WTC11 (cell line): Measurements from ENCODE around the gene PNMA6E. TPM values are rescaled to one million over a fixed set of nuclear protein-coding genes. Genes with fewer than 3 reads are reported as not detected.

Experiments
- ATAC-seq: fragments of 200-7000 bp; cut with Tn5 transposase; 2 replicates; pipeline ENCODE4 v1.10.0; 2021; ENCODE audit warnings: mild to moderate bottlenecking, moderate library complexity
- CTCF ChIA-PET: fragments of 300-600 bp; sonication (Branson Sonifier 250); formaldehyde crosslinking; loops from one replicate; lab custom pipeline; 2021; ENCODE audit warnings: antibody characterized with exemption; lab: Charles Lee
- POLR2A ChIA-PET: fragments of 350-600 bp; sonication (Branson Sonifier 250); formaldehyde crosslinking; loops from one replicate; lab custom pipeline; 2021; ENCODE audit warnings: antibody characterized with exemption; lab: Charles Lee
- DNase-seq: peaks from one replicate; pipeline ENCODE4 v3.0.0; 2021; ENCODE audit warnings: low spot score
- H3K27ac Mint-ChIP-seq: 2 replicates; pipeline ENCODE4 v1.8.0; 2021; ENCODE audit warnings: mixed read lengths
- H3K27me3 Mint-ChIP-seq: 2 replicates; pipeline ENCODE4 v1.8.0; 2021; ENCODE audit warnings: low read depth, mild to moderate bottlenecking, moderate library complexity, mixed read lengths
- H3K36me3 Mint-ChIP-seq: 2 replicates; pipeline ENCODE4 v1.8.0; 2021; ENCODE audit warnings: mixed read lengths
- H3K4me1 Mint-ChIP-seq: 2 replicates; pipeline ENCODE4 v1.8.0; 2022; ENCODE audit warnings: mixed read lengths
- H3K4me3 Mint-ChIP-seq: 2 replicates; pipeline ENCODE4 v1.8.0; 2021; ENCODE audit warnings: mild to moderate bottlenecking, moderate library complexity, mixed read lengths
- H3K9me3 Mint-ChIP-seq: 2 replicates; pipeline ENCODE4 v1.8.0; 2021; ENCODE audit warnings: mixed read lengths
- CBFB ChIP-seq: sonication (generic); formaldehyde crosslinking; IDR thresholded peaks from 2 replicates; pipeline ENCODE4 v1.8.1; 2022; ENCODE audit warnings: mild to moderate bottlenecking, low read depth, missing genetic modification reagents
- CREM ChIP-seq: sonication (generic); formaldehyde crosslinking; IDR thresholded peaks from 2 replicates; pipeline ENCODE4 v1.8.1; 2022; ENCODE audit warnings: mild to moderate bottlenecking, missing genetic modification reagents, moderate library complexity
- E2F4 ChIP-seq: sonication (generic); formaldehyde crosslinking; IDR thresholded peaks from 2 replicates; pipeline ENCODE4 v1.8.1; 2022; ENCODE audit warnings: low read depth, mild to moderate bottlenecking, moderate library complexity, missing genetic modification reagents, borderline replicate concordance
- E2F5 ChIP-seq: sonication (generic); formaldehyde crosslinking; IDR thresholded peaks from 2 replicates; pipeline ENCODE4 v1.8.1; 2022; ENCODE audit warnings: mild to moderate bottlenecking, moderate library complexity, missing genetic modification reagents
- FOXP4 ChIP-seq: sonication (generic); formaldehyde crosslinking; IDR thresholded peaks from 2 replicates; pipeline ENCODE4 v1.8.0; 2022; ENCODE audit warnings: mild to moderate bottlenecking, missing genetic modification reagents
- GRHL2 ChIP-seq: fragments of 250-450 bp; sonication (Bioruptor Pico); IDR thresholded peaks from 2 replicates; pipeline ENCODE4 v1.8.0; 2022; ENCODE audit warnings: mild to moderate bottlenecking, moderate library complexity; ENCODE audit not compliant: insufficient replicate concordance, severe bottlenecking
- GTF2I ChIP-seq: fragments of 250-450 bp; sonication (Bioruptor Pico); conservative IDR thresholded peaks from 2 replicates; pipeline ENCODE4 v1.4.0; 2021; ENCODE audit warnings: mild to moderate bottlenecking
- HMGXB4 ChIP-seq: sonication (generic); formaldehyde crosslinking; IDR thresholded peaks from 2 replicates; pipeline ENCODE4 v1.8.1; 2023; ENCODE audit warnings: mild to moderate bottlenecking, moderate library complexity, missing genetic modification reagents
- MAX ChIP-seq: sonication (generic); formaldehyde crosslinking; IDR thresholded peaks from 2 replicates; pipeline ENCODE4 v1.8.0; 2022; ENCODE audit warnings: mild to moderate bottlenecking, missing genetic modification reagents
- MLX ChIP-seq: sonication (generic); formaldehyde crosslinking; IDR thresholded peaks from 2 replicates; pipeline ENCODE4 v1.8.1; 2023; ENCODE audit warnings: mild to moderate bottlenecking, missing genetic modification reagents, moderate library complexity
- MYBL2 ChIP-seq: sonication (generic); formaldehyde crosslinking; IDR thresholded peaks from 2 replicates; pipeline ENCODE4 v1.8.1; 2023; ENCODE audit warnings: mild to moderate bottlenecking, moderate library complexity, missing genetic modification reagents
- NFYB ChIP-seq: sonication (generic); formaldehyde crosslinking; conservative IDR thresholded peaks from 2 replicates; pipeline ENCODE4 v1.8.0; 2022; ENCODE audit warnings: low read depth, missing genetic modification reagents
- OVOL2 ChIP-seq: fragments of 250-450 bp; sonication (Bioruptor Pico); IDR thresholded peaks from 2 replicates; pipeline ENCODE4 v1.9.0; 2021; ENCODE audit warnings: mild to moderate bottlenecking, borderline replicate concordance
- SMAD3 ChIP-seq: sonication (generic); formaldehyde crosslinking; IDR thresholded peaks from 2 replicates; pipeline ENCODE4 v1.8.0; 2022; ENCODE audit warnings: missing genetic modification reagents, mild to moderate bottlenecking, borderline replicate concordance
- TEAD1 ChIP-seq: sonication (generic); formaldehyde crosslinking; IDR thresholded peaks from 2 replicates; pipeline ENCODE4 v1.8.0; 2022; ENCODE audit warnings: mild to moderate bottlenecking, missing genetic modification reagents
- USF1 ChIP-seq: sonication (generic); formaldehyde crosslinking; IDR thresholded peaks from 2 replicates; pipeline ENCODE4 v1.8.0; 2022; ENCODE audit warnings: mild to moderate bottlenecking, missing genetic modification reagents
- ZBTB21 ChIP-seq: sonication (generic); formaldehyde crosslinking; IDR thresholded peaks from 2 replicates; pipeline ENCODE4 v1.8.1; 2023; ENCODE audit warnings: mild to moderate bottlenecking, missing genetic modification reagents, borderline replicate concordance
- ZBTB43 ChIP-seq: sonication (generic); formaldehyde crosslinking; IDR thresholded peaks from 2 replicates; pipeline ENCODE4 v1.8.1; 2023; ENCODE audit warnings: mild to moderate bottlenecking, missing genetic modification reagents
- ZNF219 ChIP-seq: sonication (generic); formaldehyde crosslinking; IDR thresholded peaks from 2 replicates; pipeline ENCODE4 v1.8.0; 2023; ENCODE audit warnings: missing genetic modification reagents, mild to moderate bottlenecking, borderline replicate concordance
- ZNF232 ChIP-seq: sonication (generic); formaldehyde crosslinking; IDR thresholded peaks from 2 replicates; pipeline ENCODE4 v1.8.0; 2022; ENCODE audit warnings: mild to moderate bottlenecking, missing genetic modification reagents
- ZNF512 ChIP-seq: sonication (generic); formaldehyde crosslinking; IDR thresholded peaks from 2 replicates; pipeline ENCODE4 v1.8.1; 2022; ENCODE audit warnings: missing genetic modification reagents, borderline replicate concordance
- total RNA-seq: library from RNA; stranded (reverse); gene quantifications from 3 replicates; pipeline ENCODE4 v1.2.3, GENCODE V29; 2021

The PNMA6E gene
- total RNA-seq, 1 experiment from 2014 or later: not detected

- H3K36me3 Mint-ChIP-seq: no peaks in the 10 kb centered on the region
- no peak overlapping the region; the same call in 1 of the 2 replicates for H3K27ac Mint-ChIP-seq
- H3K27me3 Mint-ChIP-seq: no peaks in the 10 kb centered on the region
- ChIA-PET CTCF (no interaction called here), POLR2A (no interaction called here)
- H3K9me3 Mint-ChIP-seq: peaks cover 13% of the 10 kb centered on the region
- ATAC-seq (no peak), DNase-seq (no peak)
- H3K4me3 Mint-ChIP-seq: no peak overlapping the region
- TF ChIP-seq ZNF219 (no peak), CREM (CRISPR knock-in tag) (no peak), MAX (no peak)
- H3K4me1 Mint-ChIP-seq: no peaks in the 10 kb centered on the region
Measured at GRCh38 chrX:153374426-153374825, 26.7 kb downstream of the PNMA6E start.

- POLR2A ChIA-PET: no interaction called here
- no peaks in the 10 kb centered on the region for H3K27me3 Mint-ChIP-seq
- CTCF ChIA-PET: no interaction called here
- H3K27ac Mint-ChIP-seq: no peak overlapping the region
- H3K36me3 Mint-ChIP-seq: no peaks in the 10 kb centered on the region
- no peaks in the 10 kb centered on the region for H3K4me1 Mint-ChIP-seq
- peaks cover 14% of the 10 kb centered on the region for H3K9me3 Mint-ChIP-seq
- DNase-seq: no peak
- TF ChIP-seq SMAD3 (CRISPR knock-in tag) (no peak), OVOL2 (CRISPR knock-in tag) (no peak), ZNF512 (CRISPR knock-in tag) (no peak), MYBL2 (CRISPR knock-in tag) (no peak), TEAD1 (CRISPR knock-in tag) (no peak), ZBTB21 (CRISPR knock-in tag) (no peak), USF1 (CRISPR knock-in tag) (no peak), E2F4 (no peak), E2F5 (no peak), GTF2I (CRISPR knock-in tag) (no peak), ZNF232 (CRISPR knock-in tag) (no peak)
- TF ChIP-seq, all 79 proteins: peak for 0
- ATAC-seq: no peak
- no peak overlapping the region for H3K4me3 Mint-ChIP-seq
Measured at GRCh38 chrX:153372949-153373348, 28.2 kb downstream of the PNMA6E start.

- ChIA-PET CTCF (no interaction called here), POLR2A (no interaction called here)
- no peaks in the 10 kb centered on the region for H3K27me3 Mint-ChIP-seq
- no peaks in the 10 kb centered on the region for H3K36me3 Mint-ChIP-seq
- DNase-seq: no peak
- ATAC-seq: no peak
- H3K4me3 Mint-ChIP-seq: no peak overlapping the region
- H3K4me1 Mint-ChIP-seq: no peaks in the 10 kb centered on the region
- H3K9me3 Mint-ChIP-seq: peaks cover 3% of the 10 kb centered on the region; the same call in 1 of the 2 replicates
- H3K27ac Mint-ChIP-seq: no peak overlapping the region
- TF ChIP-seq MLX (CRISPR knock-in tag) (no peak), GTF2I (CRISPR knock-in tag) (no peak), FOXP4 (CRISPR knock-in tag) (no peak), CBFB (CRISPR knock-in tag) (no peak), SMAD3 (CRISPR knock-in tag) (no peak), GRHL2 (no peak), HMGXB4 (CRISPR knock-in tag) (no peak), ZBTB43 (no peak), ZNF219 (no peak), ZBTB21 (CRISPR knock-in tag) (no peak), NFYB (no peak)
Measured at GRCh38 chrX:153371256-153371655, 29.9 kb downstream of the PNMA6E start.
